ENCODE data around the gene GPRASP1.

The GPRASP1 gene

DNA sequence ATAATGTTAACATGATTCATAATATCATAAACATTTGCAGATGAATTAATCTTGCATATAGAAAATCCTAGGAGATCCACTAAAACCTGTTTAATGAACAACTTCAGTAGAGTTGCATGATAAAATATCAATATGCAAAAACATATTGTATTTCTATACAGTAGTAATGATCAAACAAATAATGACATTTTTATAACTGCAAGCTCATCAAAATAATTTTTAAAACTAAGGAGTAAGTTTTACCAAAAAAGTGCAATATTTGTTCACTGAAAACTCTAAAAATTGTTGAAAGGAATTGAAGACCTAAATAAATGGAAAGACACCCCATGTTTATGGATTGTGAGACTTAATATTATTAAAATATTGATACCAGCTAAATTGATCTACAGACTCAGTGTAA lies 45.0 kb downstream of the GPRASP1 start:
- no peak for DNase-seq (ENCODE audit: low read depth in 2 of 2)

DNA sequence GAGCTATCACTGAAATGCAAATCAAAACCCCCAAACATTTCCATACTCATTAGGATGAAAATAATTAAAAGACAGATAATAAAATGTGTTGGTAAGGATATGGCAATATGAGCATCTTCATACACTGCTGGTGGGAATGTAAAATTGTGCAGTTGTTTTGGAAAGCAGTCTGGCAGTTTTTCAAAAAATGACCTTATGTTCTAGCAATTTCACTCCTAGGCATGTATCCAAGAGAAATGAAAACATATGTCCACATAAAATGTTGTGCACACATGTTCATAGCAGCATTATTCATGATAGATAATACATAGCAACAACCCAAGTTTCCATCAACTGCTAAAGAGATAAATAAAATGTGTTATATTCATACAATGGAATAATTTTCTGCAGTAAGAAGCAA lies 46.2 kb downstream of the GPRASP1 start:
- no peak for DNase-seq (ENCODE audit: low read depth in 2 of 2)

All from stimulated activated CD8-positive, alpha-beta memory T cell treated with anti-CD3 and anti-CD28 coated beads, Interleukin-2, amount 100 ng/mL, for 1 hour (primary cell).